HL-60 (cell line): ENCODE results near the gene NT5DC3.

Experiments used
- DNase-seq, 2 experiments: peaks; one replicate each; pipeline ENCODE4 v3.0.0-alpha.2; 2010 to 2020; ENCODE audit warnings: low read depth in 1 of 2, low spot score in 1 of 2
- H3K27ac ChIP-seq: fragments of 250-450 bp; sonication (Bioruptor Pico); replicated peaks from 2 replicates; pipeline ENCODE4 v1.5.1; 2020; ENCODE audit warnings: mild to moderate bottlenecking, moderate library complexity
- H3K27me3 ChIP-seq: fragments of 250-450 bp; sonication (Bioruptor Pico); 2 replicates; pipeline ENCODE4 v1.5.1; 2021; ENCODE audit warnings: mild to moderate bottlenecking, moderate library complexity; ENCODE audit not compliant: insufficient read depth, poor library complexity, severe bottlenecking
- H3K4me3 ChIP-seq: replicated peaks from 2 replicates; pipeline ENCODE4 v1.5.1; 2011; ENCODE audit warnings: mild to moderate bottlenecking, control low read depth, low read length; ENCODE audit not compliant: insufficient read depth
- CTCF ChIP-seq: IDR thresholded peaks from one replicate; pipeline ENCODE4 v1.5.1; 2011; ENCODE audit warnings: low read length, control low read depth, inconsistent platforms; ENCODE audit not compliant: insufficient read depth
- GABPA ChIP-seq: IDR thresholded peaks from 2 replicates; pipeline ENCODE4 v1.6.1; 2012; ENCODE audit warnings: low read depth
- POLR2AphosphoS5 ChIP-seq: IDR thresholded peaks from 2 replicates; pipeline ENCODE4 v1.6.1; 2012; ENCODE audit warnings: low read depth
- REST ChIP-seq: IDR thresholded peaks from 2 replicates; pipeline ENCODE4 v1.6.1; 2012; ENCODE audit warnings: low read depth; ENCODE audit not compliant: insufficient replicate concordance
- SPI1 ChIP-seq: IDR thresholded peaks from 2 replicates; pipeline ENCODE4 v1.6.1; 2012; ENCODE audit warnings: low read depth, mild to moderate bottlenecking, borderline replicate concordance

The NT5DC3 gene

GRCh38 chr12:103751171-103751570 lies 89.9 kb downstream of the NT5DC3 start:
- no peak overlapping the region for H3K27ac ChIP-seq
- no peak for DNase-seq
- TF ChIP-seq SPI1 = no peak
- TF ChIP-seq REST = no peak
- TF ChIP-seq CTCF = no peak
- no peak for TF ChIP-seq POLR2AphosphoS5
- TF ChIP-seq GABPA = no peak
- H3K27me3 ChIP-seq = no peaks in the 10 kb centered on the region
- no peak overlapping the region for H3K4me3 ChIP-seq

DNA sequence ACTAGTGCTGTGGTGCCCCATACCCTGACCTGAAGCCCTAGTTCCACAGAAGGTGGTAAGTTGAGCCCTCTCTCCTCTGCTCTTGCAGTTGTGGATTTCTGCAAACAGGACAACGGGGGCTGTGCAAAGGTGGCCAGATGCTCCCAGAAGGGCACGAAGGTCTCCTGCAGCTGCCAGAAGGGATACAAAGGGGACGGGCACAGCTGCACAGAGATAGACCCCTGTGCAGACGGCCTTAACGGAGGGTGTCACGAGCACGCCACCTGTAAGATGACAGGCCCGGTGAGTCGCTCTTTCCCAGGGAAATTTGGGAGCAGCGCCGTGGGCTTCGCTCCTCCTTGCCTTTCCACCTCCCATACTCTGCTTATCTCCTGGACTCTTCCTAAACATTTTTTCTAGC lies 92.2 kb downstream of the NT5DC3 start:
- no peak overlapping the region for H3K27ac ChIP-seq
- no peak for TF ChIP-seq POLR2AphosphoS5
- TF ChIP-seq SPI1 = no peak
- no peak for TF ChIP-seq REST
- TF ChIP-seq GABPA = no peak
- no peak for TF ChIP-seq CTCF
- no peak for DNase-seq

GRCh38 chr12:103748002-103748401 lies 93.0 kb downstream of the NT5DC3 start:
- TF ChIP-seq CTCF = no peak
- TF ChIP-seq POLR2AphosphoS5 = no peak
- no peak for TF ChIP-seq GABPA
- TF ChIP-seq REST = no peak
- no peak for TF ChIP-seq SPI1

More for the DNA sequence above, 92.2 kb downstream of the NT5DC3 start:
- Histone ChIP-seq H3K27me3 (no peaks in the 10 kb centered on the region), H3K4me3 (no peak overlapping the region)

More at GRCh38 chr12:103748002-103748401, 93.0 kb downstream of the NT5DC3 start:
- no peak for DNase-seq
- no peaks in the 10 kb centered on the region for H3K27me3 ChIP-seq
- no peak overlapping the region for H3K27ac ChIP-seq
- no peak overlapping the region for H3K4me3 ChIP-seq
